Astrocyte (in vitro differentiated cells and primary cell): ENCODE measurements around the gene UTS2R. TPM values are rescaled to one million over a fixed set of nuclear protein-coding genes. Genes with fewer than 3 reads are reported as not detected.

Experiments
- DNase-seq: peaks from one replicate; pipeline ENCODE4 v3.0.0-alpha.2; 2010; ENCODE audit warnings: low read depth
- FAIRE-seq: peaks from 2 replicates; lab custom pipeline; 2011; peaks lifted over from hg19 to GRCh38; lab: Jason Lieb, UNC
- H2AFZ ChIP-seq: 2 replicates; pipeline ENCODE4 v1.6.0; 2012; ENCODE audit warnings: low read depth, low read length, inconsistent platforms
- H3K27ac ChIP-seq: 2 replicates; pipeline ENCODE4 v1.5.1; 2011; ENCODE audit warnings: low read depth, low read length, inconsistent platforms
- H3K27me3 ChIP-seq: 2 replicates; pipeline ENCODE4 v1.6.0; 2011; ENCODE audit warnings: low read length, inconsistent platforms; ENCODE audit not compliant: insufficient read depth
- H3K36me3 ChIP-seq: 2 replicates; pipeline ENCODE4 v1.5.1; 2011; ENCODE audit warnings: low read length, inconsistent platforms; ENCODE audit not compliant: insufficient read depth
- H3K4me1 ChIP-seq: 2 replicates; pipeline ENCODE4 v1.5.1; 2011; ENCODE audit warnings: low read length, inconsistent platforms; ENCODE audit not compliant: insufficient read depth
- H3K4me2 ChIP-seq: 2 replicates; pipeline ENCODE4 v1.6.0; 2012; ENCODE audit warnings: low read length, inconsistent platforms
- H3K4me3 ChIP-seq: 2 replicates; pipeline ENCODE4 v1.5.1; 2011; ENCODE audit warnings: low read depth, mild to moderate bottlenecking, low read length, inconsistent platforms; ENCODE audit not compliant: insufficient read depth
- H3K79me2 ChIP-seq: 2 replicates; pipeline ENCODE4 v1.6.0; 2012; ENCODE audit warnings: mild to moderate bottlenecking, low read length, inconsistent platforms; ENCODE audit not compliant: insufficient read depth
- H3K9ac ChIP-seq: 2 replicates; pipeline ENCODE4 v1.6.0; 2012; ENCODE audit warnings: mild to moderate bottlenecking, low read length, inconsistent platforms
- H3K9me3 ChIP-seq: 2 replicates; pipeline ENCODE4 v1.5.1; 2012; ENCODE audit warnings: low read depth, mild to moderate bottlenecking, low read length, inconsistent platforms; ENCODE audit not compliant: insufficient read depth
- H4K20me1 ChIP-seq: 2 replicates; pipeline ENCODE4 v1.6.0; 2012; ENCODE audit warnings: low read length, inconsistent platforms; ENCODE audit not compliant: insufficient read depth
- H3K27ac Mint-ChIP-seq: one replicate; pipeline ENCODE4 v1.8.0; 2021; ENCODE audit warnings: mild to moderate bottlenecking, mixed read lengths; ENCODE audit not compliant: unreplicated experiment
- H3K27me3 Mint-ChIP-seq: one replicate; pipeline ENCODE4 v1.8.0; 2021; ENCODE audit warnings: low read depth, mixed read lengths; ENCODE audit not compliant: unreplicated experiment
- H3K36me3 Mint-ChIP-seq: one replicate; pipeline ENCODE4 v1.8.0; 2021; ENCODE audit warnings: low read depth, mixed read lengths; ENCODE audit not compliant: unreplicated experiment
- H3K4me1 Mint-ChIP-seq: one replicate; pipeline ENCODE4 v1.8.0; 2021; ENCODE audit warnings: low read depth, mixed read lengths; ENCODE audit not compliant: unreplicated experiment
- H3K4me3 Mint-ChIP-seq: one replicate; pipeline ENCODE4 v1.8.0; 2021; ENCODE audit warnings: mild to moderate bottlenecking, moderate library complexity, mixed read lengths; ENCODE audit not compliant: unreplicated experiment
- H3K9me3 Mint-ChIP-seq: one replicate; pipeline ENCODE4 v1.8.0; 2021; ENCODE audit warnings: mild to moderate bottlenecking, mixed read lengths; ENCODE audit not compliant: unreplicated experiment
- CTCF ChIP-seq: IDR thresholded peaks from 2 replicates; pipeline ENCODE4 v1.5.1; 2011; ENCODE audit warnings: low read depth, mild to moderate bottlenecking, inconsistent platforms, low read length, moderate library complexity; ENCODE audit not compliant: insufficient read depth
- EZH2 ChIP-seq: IDR thresholded peaks from 2 replicates; pipeline ENCODE4 v1.6.1; 2012; ENCODE audit warnings: mild to moderate bottlenecking, low read length, inconsistent platforms; ENCODE audit not compliant: insufficient read depth
- total RNA-seq: library from RNA; stranded (reverse); gene quantifications from 2 replicates; pipeline ENCODE4 v1.2.1, GENCODE V29; 2021

UTS2R gene
- total RNA-seq, 1 donor from 2014 or later, result not detected

GRCh38 chr17:82397449-82398335 is 26.1 kb downstream of the UTS2R start:
- Histone ChIP-seq H2AFZ (no peak overlapping the region), H3K9ac (no peak overlapping the region), H3K27me3 (no peaks in the 10 kb centered on the region), H3K4me3 (no peak overlapping the region), H3K4me1 (peaks cover 6% of the 10 kb centered on the region), H3K36me3 (peaks cover 3% of the 10 kb centered on the region), H4K20me1 (peaks cover 5% of the 10 kb centered on the region), H3K27ac (no peak overlapping the region), H3K9me3 (no peaks in the 10 kb centered on the region), H3K4me2 (no peak overlapping the region), H3K79me2 (no peaks in the 10 kb centered on the region)
- Mint-ChIP-seq H3K9me3 (no peaks in the 10 kb centered on the region), H3K27me3 (no peaks in the 10 kb centered on the region), H3K36me3 (peaks cover 6% of the 10 kb centered on the region), H3K4me1 (peaks cover 3% of the 10 kb centered on the region), H3K4me3 (no peak overlapping the region), H3K27ac (no peak overlapping the region)
- FAIRE-seq, result no peak
- TF ChIP-seq CTCF (no peak), EZH2 (no peak)
- no peak for DNase-seq

- H3K36me3 Mint-ChIP-seq, result peaks cover 3% of the 10 kb centered on the region
- Histone ChIP-seq H2AFZ (no peak overlapping the region), H3K27ac (no peak overlapping the region), H3K27me3 (no peaks in the 10 kb centered on the region), H3K79me2 (no peaks in the 10 kb centered on the region), H3K36me3 (peaks cover 3% of the 10 kb centered on the region), H3K4me3 (no peak overlapping the region), H3K9me3 (no peaks in the 10 kb centered on the region), H3K9ac (no peak overlapping the region), H3K4me1 (peaks cover 6% of the 10 kb centered on the region), H3K4me2 (no peak overlapping the region), H4K20me1 (peaks cover 5% of the 10 kb centered on the region)
- peak; percentile 25 for DNase-seq
- no peak overlapping the region for H3K27ac Mint-ChIP-seq
- no peaks in the 10 kb centered on the region for H3K27me3 Mint-ChIP-seq
- no peak for FAIRE-seq
- no peak for TF ChIP-seq EZH2
- TF ChIP-seq CTCF, result no peak
- no peak overlapping the region for H3K4me3 Mint-ChIP-seq
- H3K9me3 Mint-ChIP-seq, result no peaks in the 10 kb centered on the region
- peaks cover 5% of the 10 kb centered on the region for H3K4me1 Mint-ChIP-seq
Observed at GRCh38 chr17:82399041-82399441, 27.5 kb downstream of the UTS2R start.

- Histone ChIP-seq H3K27me3 (no peaks in the 10 kb centered on the region), H3K4me1 (peaks cover 6% of the 10 kb centered on the region), H3K27ac (no peak overlapping the region), H2AFZ (no peak overlapping the region), H3K9me3 (no peaks in the 10 kb centered on the region), H3K4me3 (no peak overlapping the region), H3K79me2 (no peaks in the 10 kb centered on the region), H3K4me2 (no peak overlapping the region), H3K36me3 (peaks cover 3% of the 10 kb centered on the region), H4K20me1 (peaks cover 5% of the 10 kb centered on the region), H3K9ac (no peak overlapping the region)
- FAIRE-seq, result no peak
- H3K4me1 Mint-ChIP-seq, result peaks cover 5% of the 10 kb centered on the region
- no peaks in the 10 kb centered on the region for H3K27me3 Mint-ChIP-seq
- no peak for DNase-seq
- no peak overlapping the region for H3K27ac Mint-ChIP-seq
- H3K4me3 Mint-ChIP-seq, result no peak overlapping the region
- TF ChIP-seq EZH2 (no peak), CTCF (no peak)
- no peaks in the 10 kb centered on the region for H3K9me3 Mint-ChIP-seq
- no peaks in the 10 kb centered on the region for H3K36me3 Mint-ChIP-seq
Observed at GRCh38 chr17:82399601-82400101, 28.1 kb downstream of the UTS2R start.
